CD14-positive monocyte (primary cell): ENCODE data around the gene PFKFB1. TPM values are rescaled to one million over a fixed set of nuclear protein-coding genes. Genes with fewer than 3 reads are reported as not detected.

Source experiments
- DNase-seq, 3 donors: peaks; one replicate each; pipeline ENCODE4 v3.0.0-alpha.2; 2011 to 2022
- H2AFZ ChIP-seq: 2 replicates; pipeline ENCODE4 v1.6.0; 2012; ENCODE audit warnings: mild to moderate bottlenecking, low read depth, low read length, inconsistent platforms; ENCODE audit not compliant: insufficient read depth, poor library complexity, severe bottlenecking
- H3K27ac ChIP-seq, 2 donors: 1 replicate in 1 of 2; 2 replicates in 1 of 2; pipeline ENCODE4 v1.5.1; 2012 to 2013; ENCODE audit warnings: low read length in 2 of 2, control low read depth in 1 of 2, inconsistent platforms in 1 of 2, low read depth in 1 of 2, mild to moderate bottlenecking in 1 of 2
- H3K27me3 ChIP-seq, 2 donors: one replicate each; pipeline versions ENCODE4 v1.6.0 to v1.6.1; 2011 to 2013; ENCODE audit warnings: low read length in 2 of 2; ENCODE audit not compliant: control insufficient read depth in 2 of 2, insufficient read depth in 2 of 2
- H3K36me3 ChIP-seq, 2 donors: replicated peaks in 1 of 2; 1 replicate in 1 of 2; 2 replicates in 1 of 2; pipeline versions ENCODE4 v1.5.1 to v1.6.1; 2012 to 2013; ENCODE audit warnings: low read length in 2 of 2, control low read depth in 1 of 2, inconsistent platforms in 1 of 2, mild to moderate bottlenecking in 1 of 2; ENCODE audit not compliant: insufficient read depth in 2 of 2, control insufficient read depth in 1 of 2
- H3K4me1 ChIP-seq, 2 donors: 1 replicate in 1 of 2; 2 replicates in 1 of 2; pipeline versions ENCODE4 v1.5.1 to v1.6.1; 2012 to 2013; ENCODE audit warnings: low read length in 2 of 2, control low read depth in 1 of 2, inconsistent platforms in 1 of 2, mild to moderate bottlenecking in 1 of 2, moderate library complexity in 1 of 2; ENCODE audit not compliant: insufficient read depth in 2 of 2, control insufficient read depth in 1 of 2
- H3K4me2 ChIP-seq: replicated peaks from 2 replicates; pipeline ENCODE3; 2012; ENCODE audit warnings: low read length, moderate library complexity, mild to moderate bottlenecking; ENCODE audit not compliant: poor library complexity, severe bottlenecking; ENCODE audit errors: extremely low read depth
- H3K4me3 ChIP-seq, 3 experiments: fragments of 200-600 bp in 1 of 3; sonication (generic) in 1 of 3; replicated peaks in 1 of 3; 1 replicate in 2 of 3; 2 replicates in 1 of 3; pipeline ENCODE4 v1.5.1; 2011 to 2013; ENCODE audit warnings: low read length in 3 of 3, mild to moderate bottlenecking in 3 of 3, control low read depth in 2 of 3, low read depth in 2 of 3, inconsistent platforms in 1 of 3, moderate library complexity in 1 of 3
- H3K79me2 ChIP-seq: 2 replicates; pipeline ENCODE4 v1.6.0; 2012; ENCODE audit warnings: mild to moderate bottlenecking, control low read depth, inconsistent platforms, low read length, moderate library complexity; ENCODE audit not compliant: insufficient read depth
- H3K9ac ChIP-seq: 2 replicates; pipeline ENCODE4 v1.6.0; 2017; ENCODE audit warnings: low read length, mild to moderate bottlenecking; ENCODE audit not compliant: insufficient read depth, poor library complexity, severe bottlenecking
- H3K9me3 ChIP-seq, 2 donors: replicated peaks in 1 of 2; 1 replicate in 1 of 2; 2 replicates in 1 of 2; pipeline versions ENCODE4 v1.5.1 to v1.6.1; 2012 to 2013; ENCODE audit warnings: low read length in 2 of 2, control low read depth in 1 of 2; ENCODE audit not compliant: control insufficient read depth in 1 of 2, insufficient read depth in 1 of 2
- H4K20me1 ChIP-seq: 2 replicates; pipeline ENCODE4 v1.6.0; 2012; ENCODE audit warnings: mild to moderate bottlenecking, low read length, control low read depth, moderate library complexity; ENCODE audit not compliant: insufficient read depth
- H3K27ac Mint-ChIP-seq, 7 donors: one replicate each; pipeline ENCODE4 v1.8.0; 2020; ENCODE audit warnings: mild to moderate bottlenecking in 7 of 7, mixed read lengths in 7 of 7, moderate library complexity in 6 of 7, inconsistent platforms in 2 of 7
- H3K27me3 Mint-ChIP-seq, 3 donors: one replicate each; pipeline ENCODE4 v1.8.0; 2021 to 2022; ENCODE audit warnings: low read depth in 3 of 3, mild to moderate bottlenecking in 3 of 3, mixed read lengths in 3 of 3, moderate library complexity in 3 of 3, inconsistent platforms in 1 of 3
- H3K36me3 Mint-ChIP-seq, 2 donors: one replicate each; pipeline ENCODE4 v1.8.0; 2020; ENCODE audit warnings: mixed read lengths in 2 of 2, inconsistent platforms in 1 of 2, mild to moderate bottlenecking in 1 of 2
- H3K4me1 Mint-ChIP-seq: one replicate; pipeline ENCODE4 v1.8.0; 2020; ENCODE audit warnings: mild to moderate bottlenecking, mixed read lengths
- H3K4me3 Mint-ChIP-seq, 2 donors: one replicate each; pipeline ENCODE4 v1.8.0; 2020; ENCODE audit warnings: mild to moderate bottlenecking in 2 of 2, mixed read lengths in 2 of 2, moderate library complexity in 1 of 2
- H3K9me3 Mint-ChIP-seq, 7 donors: one replicate each; pipeline ENCODE4 v1.8.0; 2020 to 2022; ENCODE audit warnings: mixed read lengths in 7 of 7, mild to moderate bottlenecking in 6 of 7, moderate library complexity in 6 of 7, inconsistent platforms in 2 of 7
- CTCF ChIP-seq: fragments of 200-600 bp; IDR thresholded peaks from one replicate; pipeline ENCODE4 v1.8.0; 2022; ENCODE audit warnings: antibody characterized with exemption, mild to moderate bottlenecking
- WGBS: methylation state at CpG from one replicate; pipeline ENCODE4 v1.1.5; 2013; ENCODE audit warnings: missing lambda C conversion rate; ENCODE audit not compliant: insufficient coverage; 5-methylcytosine and 5-hydroxymethylcytosine counted together
- intact Hi-C, 2 donors: fragments of 100-400 bp; cut with micrococcal nuclease; formaldehyde crosslinking; loops; one replicate each; pipeline versions ENCODE4 v1.15.0 to v1.15.1; 2023
- polyA plus RNA-seq, 3 donors: library from polyadenylated mRNA; depleted of rRNA in 1 of 3; unstranded in 2 of 3; stranded (reverse) in 1 of 3; fragments of 300-500 nt in 2 of 3; fragments of >200 nt in 1 of 3; fragmentation: Illumina TruSeq in 2 of 3; gene quantifications; 1 replicate in 2 of 3; 2 replicates in 1 of 3; pipeline ENCODE4 v1.2.3, GENCODE V29; 2012 to 2021

Gene PFKFB1
- polyA plus RNA-seq, 3 donors, result 0.11 to 0.21 TPM; not detected in 1

- Histone ChIP-seq H3K27me3 (no peaks in the 10 kb centered on the region), H3K9me3 (no peaks in the 10 kb centered on the region), H3K36me3 (peaks cover 46 to 52% of the 10 kb centered on the region in 2 donors), H4K20me1 (no peaks in the 10 kb centered on the region), H3K4me1 (peaks cover 22 to 28% of the 10 kb centered on the region in 2 donors), H3K4me3 (no peak overlapping the region), H3K9ac (no peak overlapping the region), H3K79me2 (peaks cover 13% of the 10 kb centered on the region), H3K4me2 (no peak overlapping the region), H3K27ac (no peak overlapping the region), H2AFZ (no peak overlapping the region)
- Mint-ChIP-seq H3K27me3 (peaks cover 0 to 7% (median 5%) of the 10 kb centered on the region in 3 donors), H3K4me3 (no peak overlapping the region), H3K27ac (no peak overlapping the region), H3K4me1 (peaks cover 25% of the 10 kb centered on the region), H3K36me3 (peaks cover 43 to 45% of the 10 kb centered on the region in 2 donors), H3K9me3 (peaks cover 0 to 8% (median 4%) of the 10 kb centered on the region in 7 donors)
- intact Hi-C loops, result loop anchor here (10.0 kb wide), 3 partner anchors 161 to 359 kb away; partner anchors contain the start of gene MAGED2 (in 1 of the 2)
- no peak for DNase-seq
- TF ChIP-seq CTCF, result no peak
- no CpG with 5 or more reads among the region's 1 CpG for WGBS
These were observed 10.2 kb upstream of the PFKFB1 start for GRCh38 chrX:55004231-55004630.

GRCh38 chrX:54999717-55000598 lies 6.0 kb upstream of the PFKFB1 start, which contains the start of gene APEX2:
APEX2 (plus strand) TSS chrX:55000363; CDS start chrX:55000423, 60 bp downstream.
- no peak for TF ChIP-seq CTCF
- intact Hi-C loops, result loop anchor here (10.0 kb wide), 4 partner anchors 165 to 355 kb away; partner anchors contain the start of gene MAGED2 (in 1 of the 2)
- Histone ChIP-seq H3K79me2 (peaks cover 13% of the 10 kb centered on the region), H3K27me3 (peaks cover 0 to 2% of the 10 kb centered on the region in 2 donors), H3K27ac (peak within 1 kb of the TSS; percentile 89 to 96), H3K36me3 (peaks cover 26 to 31% of the 10 kb centered on the region in 2 donors), H3K4me1 (peaks cover 14 to 17% of the 10 kb centered on the region in 2 donors), H3K9me3 (no peaks in the 10 kb centered on the region), H2AFZ (peak within 1 kb of the TSS; percentile 76), H4K20me1 (no peaks in the 10 kb centered on the region), H3K4me2 (peak within 1 kb of the TSS; percentile 74), H3K9ac (peak within 1 kb of the TSS; percentile 67), H3K4me3 (peak within 1 kb of the TSS; percentile 72 to 84 (median 80))
- Mint-ChIP-seq H3K9me3 (peaks cover 0 to 8% (median 2%) of the 10 kb centered on the region in 7 donors), H3K27ac (peak within 1 kb of the TSS; percentile 90 to 98 (median 95)), H3K36me3 (peaks cover 23 to 25% of the 10 kb centered on the region in 2 donors), H3K27me3 (peaks cover 0 to 7% (median 5%) of the 10 kb centered on the region in 3 donors), H3K4me1 (peaks cover 18% of the 10 kb centered on the region), H3K4me3 (peak within 1 kb of the TSS; percentile 84 to 95)
- DNase-seq, result peak; percentile 89 to 91 (median 90)
- 0% methylated on average over 33 of the region's 55 CpGs for WGBS
